Activated naive CD8-positive, alpha-beta T cell (primary cell): ENCODE results near the gene RCCD1.

Experiments used
- H3K27ac Mint-ChIP-seq: one replicate; pipeline ENCODE4 v1.8.0; 2021; ENCODE audit warnings: mixed read lengths
- H3K27me3 Mint-ChIP-seq: one replicate; pipeline ENCODE4 v1.8.0; 2021; ENCODE audit warnings: mixed read lengths
- H3K36me3 Mint-ChIP-seq: one replicate; pipeline ENCODE4 v1.8.0; 2021; ENCODE audit warnings: mixed read lengths
- H3K4me1 Mint-ChIP-seq: one replicate; pipeline ENCODE4 v1.8.0; 2021; ENCODE audit warnings: low read depth, mixed read lengths
- H3K4me3 Mint-ChIP-seq: one replicate; pipeline ENCODE4 v1.8.0; 2021; ENCODE audit warnings: mild to moderate bottlenecking, mixed read lengths
- H3K9me3 Mint-ChIP-seq: one replicate; pipeline ENCODE4 v1.8.0; 2021; ENCODE audit warnings: low read depth, mixed read lengths

RCCD1 gene

DNA sequence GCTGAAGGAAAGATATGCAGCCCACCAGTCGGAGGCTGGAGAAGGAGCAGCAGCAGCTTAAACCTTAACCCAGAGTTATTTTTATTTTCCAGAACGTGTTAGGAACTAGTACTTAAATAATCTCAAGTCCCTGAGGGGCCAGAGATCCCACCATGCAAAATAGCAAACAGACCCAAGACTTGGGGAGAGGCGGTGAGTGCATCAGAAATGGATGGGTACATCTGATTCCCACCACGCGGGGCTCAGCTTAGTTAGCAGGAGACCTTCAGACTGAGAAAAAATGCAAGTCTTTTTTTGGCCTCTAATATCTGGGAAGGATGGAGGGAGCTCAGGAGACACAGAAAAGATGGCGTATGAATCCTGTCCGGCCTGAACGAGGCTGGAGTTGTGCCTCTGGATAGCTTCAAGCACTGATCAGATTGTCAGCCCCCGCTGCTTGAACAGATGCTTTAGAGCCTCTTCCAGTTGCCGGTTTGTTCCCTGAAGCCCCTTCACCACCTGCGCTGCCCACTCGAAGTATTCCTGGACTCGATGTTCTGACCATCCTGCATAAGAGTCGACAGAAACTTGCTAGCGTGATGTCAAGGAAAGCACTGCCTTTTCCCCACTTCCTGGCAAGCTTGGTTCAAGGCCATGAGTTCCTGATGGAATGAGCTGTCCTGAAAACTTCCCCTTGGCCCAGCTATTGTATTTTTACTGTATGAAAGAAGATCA lies 23.7 kb upstream of the RCCD1 start:
- Mint-ChIP-seq H3K27ac (peak overlapping the region; percentile 98), H3K9me3 (no peaks in the 10 kb centered on the region), H3K27me3 (no peaks in the 10 kb centered on the region), H3K4me1 (peaks cover 35% of the 10 kb centered on the region), H3K4me3 (peak overlapping the region; percentile 98), H3K36me3 (no peaks in the 10 kb centered on the region)

DNA sequence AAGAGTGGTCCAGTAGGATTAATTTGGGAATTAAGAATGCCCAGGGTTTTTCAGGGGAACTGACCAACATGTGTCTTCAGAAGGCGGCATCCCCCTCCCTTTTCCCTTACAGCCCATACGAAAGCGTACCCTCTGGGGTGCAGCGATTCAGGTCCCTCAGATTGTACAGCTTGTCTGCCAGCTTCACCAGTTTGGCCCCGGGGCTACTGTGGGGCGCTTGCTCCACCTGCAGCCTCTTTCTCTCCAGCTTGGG lies 23.2 kb upstream of the RCCD1 start:
- H3K4me3 Mint-ChIP-seq: peak overlapping the region; percentile 98
- H3K27ac Mint-ChIP-seq: peak overlapping the region; percentile 98
- peaks cover 40% of the 10 kb centered on the region for H3K4me1 Mint-ChIP-seq
- peaks cover 3% of the 10 kb centered on the region for H3K36me3 Mint-ChIP-seq
- no peaks in the 10 kb centered on the region for H3K27me3 Mint-ChIP-seq
- no peaks in the 10 kb centered on the region for H3K9me3 Mint-ChIP-seq

DNA sequence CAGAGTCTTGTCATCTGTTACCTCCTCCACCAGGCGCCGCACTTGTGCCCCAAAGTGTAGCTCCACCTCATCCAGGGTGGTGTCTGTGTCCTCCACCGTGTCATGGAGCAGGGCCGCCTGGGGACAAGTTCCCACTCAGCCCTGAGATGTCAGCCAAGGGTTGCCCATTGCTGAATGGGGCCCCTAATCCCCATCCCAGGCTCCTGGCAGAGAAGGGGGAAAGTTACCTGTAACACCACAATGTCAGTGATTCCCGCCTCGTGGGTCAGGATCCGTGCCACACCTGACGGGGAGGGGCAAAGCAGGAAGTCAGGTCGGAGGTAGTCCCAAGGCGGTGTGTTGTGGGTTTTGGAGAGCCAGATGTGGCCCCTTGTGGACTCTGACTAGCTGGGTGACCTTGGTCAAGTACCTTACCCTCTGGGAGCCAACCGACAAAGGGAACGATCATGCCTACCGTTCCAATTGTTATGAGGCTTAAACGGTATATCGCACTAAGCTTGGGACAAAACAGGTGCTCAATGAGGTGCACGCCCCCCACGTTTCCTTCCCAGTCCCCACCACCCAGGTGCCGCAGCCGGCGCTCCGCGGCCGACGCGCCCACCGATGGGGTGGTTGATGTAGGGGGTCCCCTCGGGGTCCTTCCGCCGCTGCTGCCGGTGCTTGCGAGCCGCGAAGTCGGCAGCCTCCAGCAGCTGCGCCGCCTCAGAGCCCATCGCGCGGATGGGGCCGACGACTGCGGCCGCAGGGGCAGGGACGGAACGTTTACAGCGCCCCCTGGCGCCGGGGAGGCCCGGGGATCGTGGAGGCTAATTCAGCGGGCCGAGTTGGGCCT lies 22.6 kb upstream of the RCCD1 start, which contains the start of gene HDDC3:
TSS of gene HDDC3 (minus strand) at position 722 of the 832 bp plus-strand sequence. CDS start at position 713, 9 bp downstream.
- no peaks in the 10 kb centered on the region for H3K27me3 Mint-ChIP-seq
- H3K27ac Mint-ChIP-seq: peak within 1 kb of the TSS; percentile 98
- peaks cover 3% of the 10 kb centered on the region for H3K36me3 Mint-ChIP-seq
- H3K9me3 Mint-ChIP-seq: no peaks in the 10 kb centered on the region
- H3K4me1 Mint-ChIP-seq: peaks cover 44% of the 10 kb centered on the region
- H3K4me3 Mint-ChIP-seq: peak within 1 kb of the TSS; percentile 98

DNA sequence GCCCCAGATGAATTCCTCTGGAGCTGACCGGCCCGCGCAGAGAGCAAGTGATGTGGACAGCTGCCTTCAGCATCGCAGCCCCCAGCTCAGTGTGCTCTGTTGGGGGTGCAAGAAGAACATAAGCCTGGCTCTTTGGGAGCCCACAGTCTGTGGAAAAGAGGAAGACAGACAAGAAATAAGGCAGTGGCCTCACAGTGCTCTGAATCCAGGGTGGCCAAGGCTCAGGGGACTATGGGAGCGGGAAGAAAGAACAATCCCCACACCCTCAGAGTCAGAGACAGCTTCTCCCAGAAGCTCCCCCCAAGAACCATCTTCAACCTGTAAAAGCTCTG lies 22.1 kb upstream of the RCCD1 start:
- Mint-ChIP-seq H3K27me3 (no peaks in the 10 kb centered on the region), H3K4me3 (peak overlapping the region; percentile 98), H3K36me3 (peaks cover 3% of the 10 kb centered on the region), H3K4me1 (peaks cover 44% of the 10 kb centered on the region), H3K9me3 (no peaks in the 10 kb centered on the region), H3K27ac (peak overlapping the region; percentile 94)

DNA sequence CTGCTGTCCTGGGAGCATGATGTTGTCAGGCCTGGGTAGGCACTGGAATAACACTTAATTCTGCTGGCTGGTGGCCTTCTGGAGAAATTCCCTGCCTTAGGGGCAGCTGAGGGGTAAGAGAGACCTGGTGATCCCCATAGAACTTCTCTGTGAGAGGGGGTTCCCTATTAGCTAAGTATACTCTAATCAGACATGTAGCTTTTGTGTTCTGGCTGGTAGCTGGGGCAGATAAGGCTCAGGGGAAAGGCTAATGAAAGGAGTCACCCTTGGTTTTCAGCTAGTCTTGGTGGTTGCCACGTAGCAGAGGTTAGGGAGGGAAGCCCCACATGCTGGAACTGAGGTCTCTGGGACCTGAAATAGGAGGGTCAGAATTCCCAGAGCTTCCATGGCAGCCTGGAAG lies 21.4 kb upstream of the RCCD1 start:
- H3K36me3 Mint-ChIP-seq: peaks cover 3% of the 10 kb centered on the region
- no peaks in the 10 kb centered on the region for H3K27me3 Mint-ChIP-seq

DNA sequence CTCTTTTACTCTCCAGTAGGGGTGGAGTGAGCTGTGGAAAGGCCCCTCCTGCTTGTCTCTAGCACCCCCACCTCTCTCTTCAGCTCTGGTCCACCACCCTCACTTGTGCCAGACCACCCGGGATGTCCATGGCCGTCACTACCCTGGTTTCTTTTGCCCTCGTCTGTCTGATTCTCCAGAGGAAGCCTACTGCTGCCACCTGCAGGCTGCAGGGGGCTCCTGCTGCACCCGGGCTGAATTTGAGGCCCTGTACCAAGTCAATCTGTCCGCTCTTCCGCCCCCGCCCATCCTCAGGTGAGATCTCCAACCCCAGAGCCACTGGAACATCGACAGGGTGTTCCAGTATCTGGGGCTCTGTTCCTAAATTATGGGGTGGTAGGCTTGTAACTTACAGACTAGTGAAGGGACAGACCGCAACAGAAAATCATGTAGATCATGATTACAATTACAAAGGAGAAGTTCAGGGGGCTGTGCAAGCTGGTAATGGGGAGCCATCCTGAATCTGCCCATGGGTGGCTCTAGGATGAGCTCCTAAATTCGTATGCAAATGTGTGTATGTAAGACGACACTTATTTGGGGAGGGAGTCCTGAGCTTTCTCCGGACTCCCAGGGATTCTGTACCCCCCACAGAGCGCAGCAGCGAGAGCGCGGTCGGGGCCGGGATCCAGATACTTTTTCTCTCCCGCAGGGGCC lies 20.3 kb upstream of the RCCD1 start:
- Mint-ChIP-seq H3K27ac (peak overlapping the region; percentile 91), H3K27me3 (no peaks in the 10 kb centered on the region), H3K36me3 (peaks cover 3% of the 10 kb centered on the region), H3K4me3 (peak overlapping the region; percentile 91), H3K9me3 (no peaks in the 10 kb centered on the region), H3K4me1 (peaks cover 39% of the 10 kb centered on the region)

More for the DNA sequence above, 21.4 kb upstream of the RCCD1 start:
- H3K27ac Mint-ChIP-seq: no peak overlapping the region
- H3K9me3 Mint-ChIP-seq: no peaks in the 10 kb centered on the region
- H3K4me1 Mint-ChIP-seq: peaks cover 43% of the 10 kb centered on the region
- peak overlapping the region; percentile 63 for H3K4me3 Mint-ChIP-seq

DNA sequence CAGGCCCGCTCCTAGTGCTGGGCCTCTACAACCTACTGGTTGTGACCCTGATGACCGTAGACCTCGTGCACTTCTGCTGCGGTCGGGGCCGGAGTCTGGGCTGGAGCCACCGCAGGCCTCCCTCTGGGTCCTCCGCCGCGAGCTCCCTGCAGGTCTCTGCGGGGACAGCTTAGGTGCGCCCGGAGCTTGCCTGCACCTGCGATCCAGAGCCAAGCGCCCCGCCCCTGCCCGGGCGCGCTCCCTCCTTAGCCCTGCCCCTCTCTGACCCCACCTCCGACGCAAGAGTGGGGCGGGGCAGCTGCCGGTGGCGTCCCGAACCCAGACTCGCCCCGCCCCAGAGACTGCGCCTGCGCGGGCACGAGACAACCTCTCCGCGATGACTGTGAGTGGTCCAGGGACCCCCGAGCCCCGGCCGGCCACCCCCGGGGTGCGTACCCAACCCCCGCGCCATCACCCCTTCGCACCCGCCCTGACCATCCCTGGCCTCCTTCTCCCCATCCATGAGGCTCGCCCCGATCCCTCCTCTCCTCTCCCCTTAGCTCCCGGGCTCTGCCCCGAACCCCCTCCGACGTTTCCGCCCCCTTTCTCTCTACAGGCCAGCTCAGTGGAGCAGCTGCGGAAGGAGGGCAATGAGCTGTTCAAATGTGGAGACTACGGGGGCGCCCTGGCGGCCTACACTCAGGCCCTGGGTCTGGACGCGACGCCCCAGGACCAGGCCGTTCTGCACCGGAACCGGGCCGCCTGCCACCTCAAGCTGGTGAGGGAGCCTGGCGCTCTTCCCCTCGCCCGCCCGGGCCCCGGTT lies 19.5 kb upstream of the RCCD1 start, which contains the start of gene UNC45A:
TSS of gene UNC45A (plus strand) at position 337 of the 803 bp plus-strand sequence. CDS start at position 377, 40 bp downstream.
- Mint-ChIP-seq H3K4me3 (peak within 1 kb of the TSS; percentile 91), H3K27me3 (no peaks in the 10 kb centered on the region), H3K4me1 (peaks cover 34% of the 10 kb centered on the region), H3K27ac (peak within 1 kb of the TSS; percentile 91), H3K36me3 (peaks cover 3% of the 10 kb centered on the region), H3K9me3 (no peaks in the 10 kb centered on the region)

DNA sequence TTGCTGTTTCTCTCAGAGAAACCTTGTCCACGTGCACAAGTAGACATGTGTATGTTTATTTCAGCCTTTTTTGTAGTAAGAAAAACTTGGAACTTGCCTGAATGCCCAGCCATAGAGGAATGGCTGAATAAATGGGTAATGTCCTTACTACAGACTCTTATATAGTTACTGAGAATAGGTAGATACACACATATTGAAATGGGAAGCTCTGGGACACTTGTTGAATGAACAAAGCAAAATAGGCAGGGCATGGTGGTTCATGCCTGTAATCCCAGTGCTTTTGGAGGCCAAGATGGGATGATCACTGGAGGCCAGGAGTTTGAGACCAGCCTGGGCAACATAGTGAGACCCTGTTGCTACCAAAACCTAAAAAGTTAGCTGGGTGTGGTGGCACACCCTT lies 17.9 kb upstream of the RCCD1 start:
- H3K27ac Mint-ChIP-seq: peak overlapping the region; percentile 50
- H3K9me3 Mint-ChIP-seq: no peaks in the 10 kb centered on the region
- H3K4me1 Mint-ChIP-seq: peaks cover 20% of the 10 kb centered on the region
- H3K4me3 Mint-ChIP-seq: peak overlapping the region; percentile 91
- no peaks in the 10 kb centered on the region for H3K27me3 Mint-ChIP-seq
- H3K36me3 Mint-ChIP-seq: peaks cover 3% of the 10 kb centered on the region

DNA sequence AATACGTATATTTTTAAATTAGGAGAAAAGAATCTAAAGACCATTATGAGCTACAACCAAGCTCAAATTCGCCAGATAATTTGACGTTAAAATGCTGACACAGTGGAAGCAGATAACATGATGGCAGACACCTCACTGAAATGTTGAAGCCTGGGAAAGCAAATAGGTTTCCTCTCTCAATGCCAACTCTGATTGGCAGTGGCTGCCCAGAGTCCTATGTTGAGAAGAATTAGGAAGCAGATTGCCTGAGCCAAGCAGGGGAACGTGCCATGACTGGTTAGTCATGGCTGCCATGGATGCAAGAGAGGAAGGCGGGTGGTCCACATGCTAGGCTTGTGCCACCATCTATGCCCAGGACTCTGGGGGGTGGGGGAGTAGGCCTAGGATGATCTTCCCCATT lies 16.4 kb upstream of the RCCD1 start:
- H3K36me3 Mint-ChIP-seq: peaks cover 3% of the 10 kb centered on the region
- no peak overlapping the region for H3K4me3 Mint-ChIP-seq
- no peaks in the 10 kb centered on the region for H3K9me3 Mint-ChIP-seq
- no peak overlapping the region for H3K27ac Mint-ChIP-seq
- H3K27me3 Mint-ChIP-seq: no peaks in the 10 kb centered on the region
- H3K4me1 Mint-ChIP-seq: peaks cover 15% of the 10 kb centered on the region

DNA sequence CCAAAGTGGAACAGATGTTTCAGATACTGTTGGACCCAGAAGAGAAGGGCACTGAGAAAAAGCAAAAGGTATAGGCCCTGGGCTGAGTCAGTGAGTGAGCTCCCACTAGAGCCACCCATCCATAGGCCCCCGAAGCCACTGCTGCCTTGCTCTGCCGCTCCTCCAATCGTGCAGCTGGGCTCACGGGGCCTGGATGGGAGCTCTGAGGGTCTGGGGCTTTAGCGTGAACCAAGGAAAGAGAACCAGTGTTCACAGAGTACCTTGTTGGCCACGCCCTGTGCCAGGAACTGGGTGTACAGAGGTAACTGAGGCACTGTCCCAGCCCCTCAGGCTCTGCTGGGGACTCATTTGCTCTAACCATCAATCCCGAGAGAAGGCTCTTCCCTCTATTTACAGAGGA lies 14.9 kb upstream of the RCCD1 start:
- Mint-ChIP-seq H3K4me3 (no peak overlapping the region), H3K9me3 (no peaks in the 10 kb centered on the region), H3K27me3 (no peaks in the 10 kb centered on the region), H3K4me1 (peaks cover 11% of the 10 kb centered on the region), H3K36me3 (peaks cover 3% of the 10 kb centered on the region), H3K27ac (no peak overlapping the region)

DNA sequence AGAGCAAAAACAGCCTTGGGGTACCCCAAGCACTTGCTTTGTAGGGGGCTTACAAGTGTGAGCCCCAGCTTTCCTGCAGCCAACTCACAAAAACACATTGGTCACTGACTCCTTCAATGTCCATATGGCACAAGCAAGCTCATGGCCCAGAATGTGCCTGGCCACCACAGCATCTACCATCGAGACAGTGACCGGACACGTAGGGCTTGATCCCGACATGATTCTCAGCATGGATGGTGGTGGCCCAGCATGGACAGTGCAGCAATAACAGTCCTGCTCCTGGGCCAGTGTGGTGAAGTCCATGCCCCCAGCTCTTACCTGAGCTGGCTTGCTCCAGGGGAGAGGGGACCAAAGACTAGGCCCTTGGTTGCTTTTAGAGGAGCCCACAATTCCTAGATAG lies 13.6 kb upstream of the RCCD1 start:
- H3K27ac Mint-ChIP-seq: no peak overlapping the region
- peaks cover 9% of the 10 kb centered on the region for H3K4me1 Mint-ChIP-seq
- no peak overlapping the region for H3K4me3 Mint-ChIP-seq
- H3K36me3 Mint-ChIP-seq: peaks cover 3% of the 10 kb centered on the region
- H3K9me3 Mint-ChIP-seq: no peaks in the 10 kb centered on the region
- no peaks in the 10 kb centered on the region for H3K27me3 Mint-ChIP-seq

DNA sequence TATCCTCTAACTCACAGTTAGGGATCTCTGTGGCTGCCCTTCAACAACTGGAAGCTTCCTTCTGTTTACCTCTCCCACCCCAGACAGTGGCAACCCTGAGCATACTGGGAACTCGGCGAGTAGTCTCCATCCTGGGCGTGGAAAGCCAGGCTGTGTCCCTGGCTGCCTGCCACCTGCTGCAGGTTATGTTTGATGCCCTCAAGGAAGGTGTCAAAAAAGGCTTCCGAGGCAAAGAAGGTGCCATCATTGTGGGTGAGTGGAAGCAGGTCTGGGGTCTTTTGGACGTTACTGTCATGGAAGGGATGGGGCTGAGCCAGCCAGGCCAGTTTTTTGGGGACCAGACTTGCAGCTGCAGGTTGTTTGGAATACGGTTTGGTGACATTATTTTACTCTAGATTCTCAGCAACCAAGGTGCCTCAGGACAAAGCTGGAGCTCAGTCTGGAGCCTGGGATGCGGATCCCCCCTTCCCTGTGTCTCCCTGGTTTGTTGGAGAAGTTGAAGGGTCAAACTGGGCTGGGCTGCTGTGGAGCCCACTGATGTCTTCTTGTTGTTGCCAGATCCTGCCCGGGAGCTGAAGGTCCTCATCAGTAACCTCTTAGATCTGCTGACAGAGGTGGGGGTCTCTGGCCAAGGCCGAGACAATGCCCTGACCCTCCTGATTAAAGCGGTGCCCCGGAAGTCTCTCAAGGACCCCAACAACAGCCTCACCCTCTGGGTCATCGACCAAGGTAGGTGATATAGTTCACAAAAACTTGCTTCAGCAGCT lies 12.1 kb upstream of the RCCD1 start:
- H3K4me3 Mint-ChIP-seq: no peak overlapping the region
- H3K27ac Mint-ChIP-seq: no peak overlapping the region
- H3K27me3 Mint-ChIP-seq: no peaks in the 10 kb centered on the region
- H3K36me3 Mint-ChIP-seq: no peaks in the 10 kb centered on the region
- no peaks in the 10 kb centered on the region for H3K9me3 Mint-ChIP-seq
- H3K4me1 Mint-ChIP-seq: no peaks in the 10 kb centered on the region

DNA sequence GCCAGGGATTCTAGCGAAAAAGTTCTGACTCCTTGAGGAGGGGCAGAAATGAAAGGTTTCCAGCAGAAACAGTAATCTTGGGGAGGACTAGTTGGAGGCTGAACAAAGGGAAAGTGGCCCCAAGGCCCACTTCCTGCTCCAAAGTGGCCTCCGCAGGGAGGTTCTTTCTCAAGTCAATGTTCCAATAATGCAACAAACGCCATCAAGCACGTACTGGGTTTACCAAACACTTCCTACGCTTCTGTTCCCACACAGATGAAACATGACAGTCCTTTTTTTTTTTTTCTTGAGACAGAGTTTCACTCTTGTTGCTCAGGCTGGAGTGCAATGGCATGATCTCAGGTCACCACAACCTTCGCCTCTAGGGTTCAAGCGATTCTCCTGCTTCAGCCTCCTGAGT lies 9.6 kb upstream of the RCCD1 start:
- H3K36me3 Mint-ChIP-seq: no peaks in the 10 kb centered on the region
- H3K27me3 Mint-ChIP-seq: no peaks in the 10 kb centered on the region
- H3K4me3 Mint-ChIP-seq: no peak overlapping the region
- no peak overlapping the region for H3K27ac Mint-ChIP-seq
- H3K9me3 Mint-ChIP-seq: no peaks in the 10 kb centered on the region
- H3K4me1 Mint-ChIP-seq: no peaks in the 10 kb centered on the region

DNA sequence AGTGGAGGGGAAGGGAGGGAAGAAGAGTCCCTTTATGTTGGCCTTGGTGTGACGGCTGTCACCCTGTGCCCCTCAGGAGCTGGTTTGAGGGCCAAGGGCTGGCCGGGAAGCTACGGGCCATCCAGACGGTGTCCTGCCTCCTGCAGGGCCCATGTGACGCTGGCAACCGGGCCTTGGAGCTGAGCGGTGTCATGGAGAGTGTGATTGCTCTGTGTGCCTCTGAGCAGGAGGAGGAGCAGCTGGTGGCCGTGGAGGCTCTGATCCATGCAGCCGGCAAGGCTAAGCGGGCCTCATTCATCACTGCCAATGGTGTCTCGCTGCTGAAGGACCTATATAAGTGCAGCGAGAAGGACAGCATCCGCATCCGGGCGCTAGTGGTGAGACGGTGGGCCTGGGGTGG lies 8.1 kb upstream of the RCCD1 start:
- Mint-ChIP-seq H3K27ac (no peak overlapping the region), H3K4me1 (no peaks in the 10 kb centered on the region), H3K36me3 (no peaks in the 10 kb centered on the region), H3K9me3 (no peaks in the 10 kb centered on the region), H3K4me3 (no peak overlapping the region), H3K27me3 (no peaks in the 10 kb centered on the region)
